Measurements from ENCODE around the gene ERAS.
"Not testable (repeated sequence)": the region's sequence is repeated elsewhere in the genome, so short reads cannot be mapped to it uniquely, and the experiment has no call there.

DNA sequence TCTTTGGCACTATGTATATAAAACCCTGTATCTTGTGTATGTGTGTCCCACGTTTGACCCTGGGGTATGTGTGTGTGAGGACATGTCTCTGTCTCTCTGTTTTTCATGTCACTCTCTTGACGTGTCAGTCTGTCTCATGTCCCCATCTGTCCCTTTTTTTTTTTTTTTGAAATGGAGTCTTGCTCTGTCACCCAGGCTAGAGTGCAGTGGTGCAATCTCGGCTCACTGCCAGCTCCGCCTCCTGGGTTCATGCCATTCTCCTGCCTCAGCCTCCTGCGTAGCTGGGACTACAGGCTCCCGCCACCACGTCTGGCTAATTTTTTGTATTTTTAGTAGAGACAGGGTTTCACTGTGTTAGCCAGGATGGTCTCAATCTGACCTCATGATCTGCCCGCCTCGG lies 6.9 kb upstream of the ERAS start:
- not testable (repeated sequence) for TF ChIP-seq EZH2 (IDR thresholded peaks at IDR 0.05; ENCODE audit: borderline replicate concordance, insufficient read depth, low read length, poor library complexity, severe bottlenecking); POLR2AphosphoS5 (IDR thresholded peaks at IDR 0.05)

Data from neural cell (in vitro differentiated cells).